Loucy (cell line): ENCODE data around the gene SCMH1.

Experiments used
- CTCF ChIP-seq: fragments of 200-600 bp; sonication (generic); conservative IDR thresholded peaks from 2 replicates; pipeline ENCODE4 v1.5.1; 2014; ENCODE audit warnings: mild to moderate bottlenecking, antibody characterized with exemption, low read length
- EZH2phosphoT487 ChIP-seq: fragments of 200-600 bp; IDR thresholded peaks from 2 replicates; pipeline ENCODE4 v1.6.1; 2018; ENCODE audit warnings: antibody characterized with exemption, mild to moderate bottlenecking, moderate library complexity, borderline replicate concordance

- TF ChIP-seq CTCF (no peak), EZH2phosphoT487 (no peak)
Measured at GRCh38 chr1:41108696-41109275, 133.3 kb downstream of the SCMH1 start.
